Activated CD8-positive, alpha-beta memory T cell treated with anti-CD3 and anti-CD28 coated beads, Interleukin-2, amount 50 U/mL, for 24 hours (primary cell): ENCODE measurements around the gene NXN.

Experiments used
- DNase-seq: peaks from one replicate; pipeline ENCODE4 v3.0.0-alpha.2; 2020; ENCODE audit errors: extremely low read depth

NXN gene

GRCh38 chr17:979539-980405, at the start of gene NXN:
NXN (minus strand) TSS chr17:979776.
- DNase-seq = peak; percentile 65

- no peak for DNase-seq
These were observed 47.5 kb upstream of the NXN start for GRCh38 chr17:1027044-1027443.

GRCh38 chr17:1026599-1026975, 47.0 kb upstream of the NXN start:
- DNase-seq = no peak

- DNase-seq = no peak
These were observed 46.4 kb upstream of the NXN start for GRCh38 chr17:1025733-1026598.

- DNase-seq = no peak
These were observed 44.5 kb upstream of the NXN start for GRCh38 chr17:1024076-1024475.

GRCh38 chr17:1022278-1023024, 42.9 kb upstream of the NXN start:
- no peak for DNase-seq

GRCh38 chr17:1021147-1021546, 41.6 kb upstream of the NXN start:
- DNase-seq = no peak

DNA sequence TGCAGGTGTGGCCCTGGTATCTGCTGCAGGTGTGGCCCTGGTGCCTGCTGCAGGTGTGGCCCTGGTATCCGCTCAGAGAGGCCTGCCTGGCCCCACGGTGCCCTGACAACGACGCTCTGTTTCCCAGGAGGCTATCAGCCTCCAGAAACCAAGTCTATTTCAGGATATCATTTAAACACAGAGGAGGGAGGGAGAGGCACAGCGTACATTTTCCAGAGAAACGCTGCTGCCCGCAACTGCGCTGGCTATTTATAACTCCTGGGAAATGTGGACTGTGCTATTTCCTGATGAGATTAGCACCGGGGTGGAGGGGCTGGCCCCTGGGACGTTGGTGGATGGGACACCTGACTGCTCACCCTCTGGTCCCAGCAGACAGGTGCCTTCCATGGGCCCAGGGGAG, 39.9 kb upstream of the NXN start:
- no peak for DNase-seq

GRCh38 chr17:1018547-1018946, 39.0 kb upstream of the NXN start:
- DNase-seq = no peak

DNA sequence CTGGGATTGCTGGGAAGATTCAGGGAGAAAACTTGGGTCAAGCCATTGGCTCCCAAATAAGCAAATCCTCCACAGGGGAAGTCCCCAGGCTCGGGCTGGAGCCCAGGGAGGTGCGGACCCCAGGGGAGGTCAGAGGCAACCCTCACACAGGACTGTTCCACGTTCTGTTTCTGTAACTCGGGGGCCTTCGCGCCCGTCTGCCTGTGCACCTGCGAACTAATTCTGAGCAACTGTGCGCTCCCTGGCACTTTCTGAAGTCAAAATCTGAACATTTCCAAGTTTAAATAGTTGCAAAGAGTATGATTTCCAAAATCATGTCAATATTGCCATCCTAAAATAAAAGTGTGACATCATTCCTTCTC, 34.1 kb upstream of the NXN start:
- DNase-seq = no peak

DNA sequence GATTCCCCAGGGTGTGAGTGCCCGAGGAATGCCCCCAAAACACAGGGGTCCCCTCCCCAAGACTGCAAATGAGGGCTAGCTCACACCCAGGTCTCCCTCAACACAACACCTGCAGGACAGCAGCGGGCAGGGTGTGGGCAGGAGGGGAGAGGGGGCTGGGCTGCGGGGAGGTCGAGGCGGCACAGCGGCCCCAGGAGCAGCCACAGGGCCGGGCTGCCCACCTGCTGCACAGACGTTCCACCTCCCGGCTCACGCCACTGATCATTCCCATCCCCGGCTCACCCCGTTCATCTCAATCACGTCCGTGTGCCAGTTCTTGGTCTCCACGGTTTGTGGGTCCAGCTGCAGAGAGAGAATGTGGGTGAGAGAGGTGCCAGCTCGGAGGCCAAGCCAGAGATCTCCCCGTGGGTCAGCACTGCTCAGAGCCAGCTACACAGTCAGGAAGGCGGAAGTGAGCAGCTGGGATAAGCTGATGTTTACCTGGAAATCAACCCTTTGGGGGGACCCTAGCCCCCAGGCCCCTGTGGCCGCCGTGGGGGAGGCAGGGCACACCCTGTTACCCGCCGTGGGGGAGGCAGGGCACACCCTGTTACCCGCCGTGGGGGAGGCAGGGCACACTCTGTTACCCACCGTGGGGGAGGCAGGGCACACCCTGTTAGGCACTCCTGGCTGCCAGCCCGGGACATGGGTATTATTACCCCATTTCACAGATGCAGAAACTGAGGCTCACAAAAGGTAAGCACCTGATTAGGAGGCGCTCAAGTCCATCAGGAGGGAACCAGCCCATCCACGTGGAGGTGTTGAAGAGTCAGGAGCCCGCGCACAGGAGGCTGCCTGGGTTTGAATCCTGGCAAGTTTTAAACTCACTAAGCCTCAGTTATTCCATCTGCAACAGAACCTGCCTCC, 33.5 kb upstream of the NXN start:
- DNase-seq = no peak

DNA sequence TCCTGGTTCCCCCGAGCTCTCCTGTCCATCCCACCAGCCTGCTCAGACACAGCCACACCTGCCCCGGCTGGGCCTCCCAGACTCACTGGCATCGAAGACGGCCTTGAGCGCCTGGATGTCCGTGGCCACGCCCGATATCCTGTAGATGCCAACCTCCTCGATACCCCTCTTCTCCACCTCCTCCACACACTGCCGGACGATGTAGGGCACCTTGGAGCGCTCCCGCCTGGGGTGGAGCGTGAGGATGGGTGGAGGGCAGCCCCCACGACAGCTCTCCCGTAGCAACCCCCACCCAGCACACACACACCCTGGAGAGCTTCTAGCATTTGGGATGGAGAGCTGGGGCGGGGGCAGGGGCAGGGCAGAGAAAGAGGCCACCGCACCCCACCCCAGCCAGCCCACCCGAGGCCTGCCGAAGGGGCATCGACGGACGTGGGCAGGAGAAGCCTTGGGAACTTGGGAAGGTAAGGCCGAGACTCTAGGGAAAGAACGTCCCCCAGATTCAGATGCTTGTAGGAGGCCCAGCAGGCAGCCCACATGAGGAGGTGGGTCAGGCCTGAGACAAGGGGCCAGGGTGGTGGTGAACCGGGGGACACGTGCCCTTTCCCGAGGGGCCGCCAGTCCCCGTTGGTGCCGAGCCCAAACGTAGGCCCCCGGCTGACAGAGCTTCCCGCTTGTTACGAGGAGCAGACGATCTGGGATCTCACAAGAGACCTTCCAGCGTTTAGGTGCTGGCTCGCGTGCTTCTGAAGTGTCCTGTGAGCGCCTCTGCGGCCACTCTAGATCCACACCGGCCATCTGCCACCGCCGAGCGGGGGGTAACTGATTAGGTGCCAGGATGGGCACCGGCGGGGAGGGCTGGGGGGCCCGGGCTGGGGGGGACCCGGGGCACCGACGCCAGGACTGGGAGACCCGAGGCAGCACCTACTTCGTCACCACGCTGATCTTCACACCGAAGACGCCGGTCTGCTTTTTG, 32.5 kb upstream of the NXN start:
- no peak for DNase-seq

GRCh38 chr17:1011138-1011537, 31.6 kb upstream of the NXN start:
- DNase-seq = no peak

- DNase-seq = no peak
These were observed 31.0 kb upstream of the NXN start for GRCh38 chr17:1010586-1010985.

DNA sequence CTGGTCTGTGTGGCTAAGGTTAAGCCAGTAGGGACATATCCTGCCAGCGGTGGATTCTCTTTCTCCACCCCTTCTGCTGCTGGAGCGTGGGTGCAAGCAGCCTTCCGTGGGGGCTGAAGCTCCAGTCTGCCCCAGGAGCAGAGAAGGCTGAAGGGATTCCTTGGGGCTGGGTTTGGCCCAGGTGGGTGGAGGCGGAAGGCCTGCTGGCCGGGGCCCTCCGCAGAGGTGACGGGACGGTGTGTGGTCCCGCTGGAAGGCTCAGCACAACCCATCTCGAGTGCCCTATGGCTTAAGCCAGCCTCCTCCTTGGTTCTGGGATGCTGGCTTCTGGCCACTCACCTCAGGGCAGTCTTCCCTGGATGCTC, 30.5 kb upstream of the NXN start:
- no peak for DNase-seq

DNA sequence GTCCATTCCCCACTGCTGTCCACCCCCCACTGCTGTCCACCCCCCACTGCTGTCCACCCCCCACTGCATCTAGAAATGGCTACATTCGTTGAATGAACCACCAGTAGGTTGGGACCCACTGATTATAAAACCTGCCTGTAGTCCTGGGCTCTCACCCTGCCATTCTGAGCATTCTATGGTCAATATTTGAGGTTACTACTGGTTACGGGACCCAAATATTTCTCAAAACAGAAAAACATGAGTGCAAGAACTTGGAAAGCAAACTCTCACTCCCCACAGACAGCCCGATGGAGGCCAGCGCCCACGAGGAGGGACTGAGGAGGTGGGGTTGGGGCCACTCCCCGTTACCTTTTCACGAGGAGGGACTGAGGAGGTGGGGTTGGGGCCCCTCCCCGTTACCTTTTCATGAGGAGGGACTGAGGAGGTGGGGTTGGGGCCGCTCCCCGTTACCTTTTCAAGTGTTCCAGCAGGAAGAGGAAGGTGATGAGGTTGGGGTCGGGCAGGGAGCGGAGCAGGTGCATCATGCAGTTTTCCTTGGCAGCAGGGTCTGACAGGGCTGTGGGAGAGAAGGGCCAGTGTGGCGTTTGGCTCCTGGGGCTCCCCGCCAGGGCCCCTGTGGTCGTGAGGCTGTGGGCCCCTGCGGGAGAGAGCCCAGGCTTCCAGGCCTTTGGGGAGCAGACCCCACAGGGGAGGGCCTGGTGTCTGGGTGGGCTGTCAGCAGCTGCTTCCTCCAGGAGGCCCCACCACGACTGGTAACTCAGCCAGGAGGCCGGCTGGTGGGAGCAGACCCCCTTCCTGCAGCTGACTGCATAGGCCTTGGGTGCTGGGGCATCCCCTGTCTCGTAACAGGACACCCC, 29.9 kb upstream of the NXN start:
- no peak for DNase-seq

DNA sequence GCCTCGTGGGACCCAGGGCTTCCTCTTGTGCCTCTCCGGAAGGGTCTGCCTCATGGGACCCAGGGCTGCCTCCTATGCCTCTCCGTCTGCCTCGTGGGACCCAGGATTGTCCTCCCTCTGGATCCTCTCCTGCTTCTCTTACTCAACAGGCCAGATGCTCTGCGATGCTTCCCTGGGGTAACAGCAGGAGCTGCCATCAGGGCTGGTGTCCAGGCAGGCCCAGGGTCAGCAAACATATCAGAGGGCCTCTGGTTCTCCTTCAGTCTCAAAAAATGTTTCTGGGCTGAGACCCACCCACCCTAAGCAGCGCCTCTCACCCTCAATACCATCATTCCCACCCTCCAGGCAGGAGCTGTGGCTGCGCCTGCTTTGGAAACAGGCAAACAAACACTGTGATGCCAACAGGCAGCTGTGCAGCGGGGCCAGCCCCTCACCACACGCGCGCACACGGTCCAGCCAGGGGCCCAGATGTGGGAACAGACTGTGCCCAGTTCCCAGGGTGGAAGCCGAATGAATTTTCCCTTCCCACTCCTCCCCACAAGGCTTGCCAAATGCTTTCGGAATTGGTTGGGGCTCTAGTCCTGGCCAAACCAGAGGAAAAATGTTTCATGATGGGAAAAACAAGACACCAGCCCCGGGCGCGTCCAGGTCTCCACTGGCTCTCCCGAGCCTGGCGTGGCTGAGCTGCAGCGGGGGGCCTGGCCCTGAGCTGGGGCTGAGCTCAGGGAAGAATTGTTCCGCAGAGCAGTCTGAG, 28.6 kb upstream of the NXN start:
- DNase-seq = no peak

GRCh38 chr17:1007310-1008007, 27.9 kb upstream of the NXN start:
- no peak for DNase-seq
